ENCODE results near the gene CACNG8.

Gene CACNG8

DNA sequence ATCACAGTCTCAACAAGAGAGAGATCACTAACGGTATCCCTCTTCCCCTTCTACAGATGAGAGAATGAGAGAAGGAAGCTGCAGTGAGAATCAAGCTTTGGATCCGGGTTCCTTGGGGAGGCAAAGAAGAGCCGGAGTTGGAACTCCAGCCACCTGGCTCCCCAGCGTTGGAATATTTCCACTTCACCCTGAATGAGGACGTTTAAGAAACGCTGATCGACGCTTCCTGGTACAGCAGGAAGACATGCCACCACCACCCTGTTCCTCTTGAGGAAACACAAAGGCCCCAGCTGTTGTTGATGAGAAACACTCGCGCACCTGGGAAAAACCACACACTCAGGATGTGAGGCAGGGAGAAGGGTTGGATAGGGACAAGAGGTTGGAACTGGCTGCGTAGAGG lies 11.3 kb upstream of the CACNG8 start:
- no peaks in the 10 kb centered on the region for H3K9me3 Mint-ChIP-seq
- H3K4me1 Mint-ChIP-seq = no peaks in the 10 kb centered on the region
- H3K27ac Mint-ChIP-seq = no peak overlapping the region
- TF ChIP-seq CTCF (IDR thresholded peaks at IDR 0.05) = no peak
- no peak overlapping the region for H3K4me3 Mint-ChIP-seq
- H3K27me3 Mint-ChIP-seq (ENCODE audit: low read depth, poor library complexity) = peaks cover 42% of the 10 kb centered on the region
- no peak for DNase-seq
- no peaks in the 10 kb centered on the region for H3K36me3 Mint-ChIP-seq (ENCODE audit: low read depth)

GRCh38 chr19:53951947-53952346 lies 10.8 kb upstream of the CACNG8 start:
- no peaks in the 10 kb centered on the region for H3K36me3 Mint-ChIP-seq (ENCODE audit: low read depth)
- H3K4me1 Mint-ChIP-seq = no peaks in the 10 kb centered on the region
- no peaks in the 10 kb centered on the region for H3K9me3 Mint-ChIP-seq
- DNase-seq = no peak
- no peak overlapping the region for H3K27ac Mint-ChIP-seq
- no peak for TF ChIP-seq CTCF (IDR thresholded peaks at IDR 0.05)
- no peak overlapping the region for H3K4me3 Mint-ChIP-seq
- H3K27me3 Mint-ChIP-seq (ENCODE audit: low read depth, poor library complexity) = peaks cover 47% of the 10 kb centered on the region

GRCh38 chr19:53953383-53953782 lies 9.4 kb upstream of the CACNG8 start:
- no peaks in the 10 kb centered on the region for H3K36me3 Mint-ChIP-seq (ENCODE audit: low read depth)
- no peak overlapping the region for H3K4me3 Mint-ChIP-seq
- DNase-seq = no peak
- no peak for TF ChIP-seq CTCF (IDR thresholded peaks at IDR 0.05)
- H3K4me1 Mint-ChIP-seq = no peaks in the 10 kb centered on the region
- H3K27me3 Mint-ChIP-seq (ENCODE audit: low read depth, poor library complexity) = peaks cover 51% of the 10 kb centered on the region
- no peaks in the 10 kb centered on the region for H3K9me3 Mint-ChIP-seq
- no peak overlapping the region for H3K27ac Mint-ChIP-seq

- Mint-ChIP-seq H3K9me3 (no peaks in the 10 kb centered on the region), H3K36me3 (ENCODE audit: low read depth) (no peaks in the 10 kb centered on the region), H3K27ac (no peak overlapping the region), H3K4me3 (no peak overlapping the region), H3K4me1 (peaks cover 37% of the 10 kb centered on the region), H3K27me3 (ENCODE audit: low read depth, poor library complexity) (peaks cover 83% of the 10 kb centered on the region)
- TF ChIP-seq CTCF (IDR thresholded peaks at IDR 0.05) = no peak
- DNase-seq = no peak
Measured at GRCh38 chr19:53957448-53958167, 5.1 kb upstream of the CACNG8 start.

DNA sequence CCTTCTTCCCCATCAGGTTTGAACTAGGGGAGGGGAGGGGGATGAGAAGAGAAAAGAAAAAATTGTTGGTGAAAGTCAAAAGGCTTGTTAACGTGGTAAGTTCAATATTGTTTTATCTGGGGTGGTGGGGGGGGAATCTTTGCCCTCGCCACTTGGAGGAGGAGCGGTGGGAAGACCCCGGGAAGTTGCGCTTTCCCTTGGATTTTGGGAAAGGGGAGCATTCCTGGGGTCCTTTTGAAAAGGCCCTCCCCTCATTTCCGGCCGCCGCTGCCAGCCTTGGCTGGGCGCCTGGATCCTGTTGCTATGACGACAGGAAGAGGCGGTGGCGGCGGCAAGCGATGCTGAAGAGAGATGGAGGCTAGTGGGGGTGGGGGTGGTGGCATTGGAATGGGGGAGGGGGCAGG lies 4.6 kb upstream of the CACNG8 start:
- no peaks in the 10 kb centered on the region for H3K9me3 Mint-ChIP-seq
- no peak overlapping the region for H3K4me3 Mint-ChIP-seq
- no peak for TF ChIP-seq CTCF (IDR thresholded peaks at IDR 0.05)
- H3K4me1 Mint-ChIP-seq = peaks cover 37% of the 10 kb centered on the region
- no peak overlapping the region for H3K27ac Mint-ChIP-seq
- H3K27me3 Mint-ChIP-seq (ENCODE audit: low read depth, poor library complexity) = peaks cover 89% of the 10 kb centered on the region
- no peaks in the 10 kb centered on the region for H3K36me3 Mint-ChIP-seq (ENCODE audit: low read depth)
- DNase-seq = peak; percentile 50

All from nephron progenitor cell (in vitro differentiated cells).